Smooth muscle cell (in vitro differentiated cells): Measurements from ENCODE around the gene CAMK2A. TPM values are rescaled to one million over a fixed set of nuclear protein-coding genes. Genes with fewer than 3 reads are reported as not detected.

Experiments used
- DNase-seq: peaks from one replicate; lab custom pipeline; 2025; ENCODE audit not compliant: unreplicated experiment; lab: John Stamatoyannopoulos, UW
- H2AFZ ChIP-seq: fragments of 200-600 bp; sonication (generic); 2 replicates; pipeline ENCODE4 v1.6.0; 2016; ENCODE audit warnings: antibody characterized with exemption, low read depth, mild to moderate bottlenecking
- H3F3A ChIP-seq: fragments of 200-600 bp; sonication (generic); 2 replicates; pipeline ENCODE4 v1.6.0; 2017; ENCODE audit warnings: antibody characterized with exemption, low read depth
- H3K27ac ChIP-seq: fragments of 200-600 bp; sonication (generic); 2 replicates; pipeline ENCODE4 v1.5.1; 2016; ENCODE audit warnings: low read depth, mild to moderate bottlenecking
- H3K27me3 ChIP-seq: fragments of 200-600 bp; sonication (generic); 2 replicates; pipeline ENCODE4 v1.6.1; 2016; ENCODE audit warnings: low read depth, mild to moderate bottlenecking
- H3K36me3 ChIP-seq: fragments of 200-600 bp; sonication (generic); 2 replicates; pipeline ENCODE4 v1.5.1; 2016; ENCODE audit warnings: low read depth
- H3K4me1 ChIP-seq: fragments of 200-600 bp; sonication (generic); 2 replicates; pipeline ENCODE4 v1.5.1; 2016; ENCODE audit warnings: low read depth
- H3K4me2 ChIP-seq: fragments of 200-600 bp; sonication (generic); 2 replicates; pipeline ENCODE4 v1.6.0; 2016; ENCODE audit warnings: mild to moderate bottlenecking
- H3K4me3 ChIP-seq: fragments of 200-600 bp; sonication (generic); 2 replicates; pipeline ENCODE4 v1.5.1; 2016; ENCODE audit warnings: mild to moderate bottlenecking
- H3K79me2 ChIP-seq: fragments of 200-600 bp; sonication (generic); 2 replicates; pipeline ENCODE4 v1.6.0; 2016; ENCODE audit warnings: low read depth, mild to moderate bottlenecking
- H3K9ac ChIP-seq: fragments of 200-600 bp; sonication (generic); 2 replicates; pipeline ENCODE4 v1.6.0; 2016; ENCODE audit warnings: low read depth
- H3K9me3 ChIP-seq: fragments of 200-600 bp; sonication (generic); replicated peaks from 2 replicates; pipeline ENCODE4 v1.5.1; 2016; ENCODE audit warnings: low read depth
- H4K20me1 ChIP-seq: fragments of 200-600 bp; sonication (generic); 2 replicates; pipeline ENCODE4 v1.6.0; 2016; ENCODE audit warnings: low read depth
- WGBS: methylation state at CpG from one replicate; pipeline ENCODE4 v1.1.7; 2016; ENCODE audit warnings: low lambda C conversion rate; 5-methylcytosine and 5-hydroxymethylcytosine counted together
- polyA plus RNA-seq: library from polyadenylated mRNA; unstranded; fragments of >200 nt; fragmentation: Nextera tagmentation; extraction: Ambion mirVana; gene quantifications from 2 replicates; pipeline ENCODE4 v1.2.1, GENCODE V29; 2016
- total RNA-seq: library from RNA; depleted of rRNA; stranded (reverse); fragments of >200 nt; gene quantifications from 2 replicates; pipeline ENCODE4 v1.2.3, GENCODE V29; 2014
- TF ChIP-seq, protein P1 (sequence below): fragments of 200-600 bp; sonication (generic); IDR thresholded peaks from 2 replicates; pipeline ENCODE4 v1.5.1; 2017; ENCODE audit warnings: borderline replicate concordance, mild to moderate bottlenecking, antibody characterized with exemption; ENCODE audit not compliant: insufficient read depth, poor library complexity, severe bottlenecking

The CAMK2A gene
- total and polyA plus RNA-seq, 2 experiments from 2014 or later = 0.83 to 1.6 TPM

DNA sequence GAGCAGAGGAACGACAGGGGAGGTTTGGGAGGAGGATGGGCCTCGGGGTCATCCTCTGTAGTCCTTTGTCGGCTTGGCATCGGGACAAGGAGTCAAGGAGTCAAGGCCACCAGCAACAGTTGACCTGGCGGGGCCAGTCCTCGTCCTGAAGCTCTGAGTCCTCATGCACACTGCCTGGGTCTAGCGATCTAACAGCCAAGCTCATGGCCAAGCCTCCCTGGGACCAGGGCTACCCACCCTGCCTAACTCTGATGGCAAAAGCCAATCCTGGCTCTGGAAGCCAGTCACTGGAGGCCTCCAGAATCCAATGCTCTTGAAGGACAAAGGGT lies 49.8 kb downstream of the CAMK2A start:
- H3K9me3 ChIP-seq = no peaks in the 10 kb centered on the region

DNA sequence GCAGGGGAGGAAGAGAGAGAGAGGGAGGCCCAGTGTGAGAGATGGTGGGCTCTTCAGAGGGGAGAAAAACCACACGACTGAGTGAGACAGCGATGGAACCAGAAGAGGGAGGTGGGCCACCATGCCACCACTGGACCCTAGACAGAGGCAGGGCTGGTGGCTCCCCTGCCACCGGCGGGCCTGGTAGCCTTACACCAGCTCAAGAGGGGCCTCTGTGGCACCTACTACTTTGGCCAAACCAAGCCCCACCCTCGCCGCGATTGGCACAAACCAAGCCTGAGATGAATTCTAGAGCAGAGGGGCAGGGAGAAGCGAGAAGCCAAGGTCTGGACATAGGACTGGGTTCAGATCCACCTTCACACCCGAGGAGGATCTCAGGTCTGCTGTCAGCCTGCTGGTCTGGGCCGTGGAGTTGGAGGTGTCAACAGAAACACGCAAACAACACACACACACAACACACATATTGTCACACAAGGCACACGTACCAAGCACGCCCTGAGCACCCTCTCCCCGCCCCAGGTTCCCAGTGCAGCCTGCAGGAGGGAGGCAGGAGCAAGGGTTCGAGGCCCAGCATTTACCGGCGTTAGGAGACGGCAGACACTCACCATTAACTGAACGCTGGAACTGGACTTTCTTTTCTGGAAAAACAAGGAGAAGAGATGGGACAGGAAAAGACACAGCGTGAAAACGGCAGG lies 50.3 kb downstream of the CAMK2A start:
- Histone ChIP-seq H3K9me3 (no peaks in the 10 kb centered on the region), H4K20me1 (no peaks in the 10 kb centered on the region), H3K27ac (no peak overlapping the region), H3K36me3 (no peaks in the 10 kb centered on the region), H3K4me3 (no peak overlapping the region), H2AFZ (no peak overlapping the region), H3K4me2 (no peak overlapping the region), H3K4me1 (peaks cover 21% of the 10 kb centered on the region), H3F3A (no peaks in the 10 kb centered on the region), H3K27me3 (no peaks in the 10 kb centered on the region), H3K9ac (no peak overlapping the region), H3K79me2 (no peaks in the 10 kb centered on the region)
- WGBS = 93% methylated on average over 21 of the region's 21 CpGs
- TF ChIP-seq, protein P1, sequence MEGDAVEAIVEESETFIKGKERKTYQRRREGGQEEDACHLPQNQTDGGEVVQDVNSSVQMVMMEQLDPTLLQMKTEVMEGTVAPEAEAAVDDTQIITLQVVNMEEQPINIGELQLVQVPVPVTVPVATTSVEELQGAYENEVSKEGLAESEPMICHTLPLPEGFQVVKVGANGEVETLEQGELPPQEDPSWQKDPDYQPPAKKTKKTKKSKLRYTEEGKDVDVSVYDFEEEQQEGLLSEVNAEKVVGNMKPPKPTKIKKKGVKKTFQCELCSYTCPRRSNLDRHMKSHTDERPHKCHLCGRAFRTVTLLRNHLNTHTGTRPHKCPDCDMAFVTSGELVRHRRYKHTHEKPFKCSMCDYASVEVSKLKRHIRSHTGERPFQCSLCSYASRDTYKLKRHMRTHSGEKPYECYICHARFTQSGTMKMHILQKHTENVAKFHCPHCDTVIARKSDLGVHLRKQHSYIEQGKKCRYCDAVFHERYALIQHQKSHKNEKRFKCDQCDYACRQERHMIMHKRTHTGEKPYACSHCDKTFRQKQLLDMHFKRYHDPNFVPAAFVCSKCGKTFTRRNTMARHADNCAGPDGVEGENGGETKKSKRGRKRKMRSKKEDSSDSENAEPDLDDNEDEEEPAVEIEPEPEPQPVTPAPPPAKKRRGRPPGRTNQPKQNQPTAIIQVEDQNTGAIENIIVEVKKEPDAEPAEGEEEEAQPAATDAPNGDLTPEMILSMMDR = no peak
- no peak for DNase-seq

More for the DNA sequence above, 49.8 kb downstream of the CAMK2A start:
- H3K4me3 ChIP-seq = no peak overlapping the region
- DNase-seq = no peak
- no peaks in the 10 kb centered on the region for H3K79me2 ChIP-seq
- H3F3A ChIP-seq = no peaks in the 10 kb centered on the region
- H3K4me1 ChIP-seq = peaks cover 22% of the 10 kb centered on the region
- TF ChIP-seq, protein P1 = no peak
- no peaks in the 10 kb centered on the region for H3K27me3 ChIP-seq
- no peak overlapping the region for H2AFZ ChIP-seq
- no peaks in the 10 kb centered on the region for H4K20me1 ChIP-seq
- H3K9ac ChIP-seq = no peak overlapping the region
- no peak overlapping the region for H3K4me2 ChIP-seq
- no peak overlapping the region for H3K27ac ChIP-seq
- H3K36me3 ChIP-seq = no peaks in the 10 kb centered on the region
- WGBS = 93% methylated on average over 7 of the region's 7 CpGs

DNA sequence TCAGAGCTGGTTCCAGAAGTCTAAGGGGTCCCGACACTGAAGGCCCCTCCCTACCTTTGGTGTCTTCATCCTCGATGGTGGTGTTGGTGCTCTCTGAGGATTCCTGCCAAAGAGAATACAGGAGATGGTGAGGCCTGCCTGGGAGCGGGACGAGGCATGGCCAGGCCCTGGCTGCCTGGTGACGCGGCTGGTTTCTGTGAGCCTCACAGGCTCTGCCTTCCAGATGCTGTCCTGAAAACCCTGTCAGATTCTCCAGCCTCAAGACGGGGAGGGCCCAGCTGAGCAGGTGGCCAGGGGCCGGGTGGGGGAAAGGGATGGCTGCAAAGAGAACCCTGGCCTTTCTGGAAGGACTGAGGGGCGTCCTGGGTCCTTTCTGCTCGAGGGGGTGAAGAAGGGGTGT lies 50.9 kb downstream of the CAMK2A start:
- H3K79me2 ChIP-seq = no peaks in the 10 kb centered on the region
- H2AFZ ChIP-seq = no peak overlapping the region
- peaks cover 16% of the 10 kb centered on the region for H3K4me1 ChIP-seq
- no peak for DNase-seq
- no peaks in the 10 kb centered on the region for H3K36me3 ChIP-seq
- no peak overlapping the region for H3K27ac ChIP-seq
- no peak overlapping the region for H3K9ac ChIP-seq
- no peak overlapping the region for H3K4me2 ChIP-seq
- 91% methylated on average over 10 of the region's 10 CpGs for WGBS
- H3K9me3 ChIP-seq = no peaks in the 10 kb centered on the region
- no peaks in the 10 kb centered on the region for H4K20me1 ChIP-seq
- H3K4me3 ChIP-seq = no peak overlapping the region
- H3K27me3 ChIP-seq = no peaks in the 10 kb centered on the region
- no peaks in the 10 kb centered on the region for H3F3A ChIP-seq
- TF ChIP-seq, protein P1 = no peak
